Gastroesophageal sphincter (tissue), 4 donors: ENCODE results near the gene NR2E1. TPM values are rescaled to one million over a fixed set of nuclear protein-coding genes. Genes with fewer than 3 reads are reported as not detected.

ENCODE experiments used
- ATAC-seq: fragments of 150-250 bp; one replicate; pipeline ENCODE4 v1.9.1; 2016; ENCODE audit warnings: mild to moderate bottlenecking, moderate library complexity
- H3K27ac ChIP-seq, 4 donors: fragments of 200-600 bp; sonication (generic) in 3 of 4; 1 replicate in 3 of 4; 2 replicates in 1 of 4; pipeline ENCODE4 v1.5.1; 2016 to 2019
- H3K27me3 ChIP-seq: fragments of 200-600 bp; sonication (generic); one replicate; pipeline ENCODE4 v1.5.1; 2019
- H3K36me3 ChIP-seq, 2 donors: fragments of 200-600 bp; sonication (generic); one replicate each; pipeline ENCODE4 v1.5.1; 2019; ENCODE audit warnings: control low read depth in 1 of 2
- H3K4me1 ChIP-seq, 3 donors: fragments of 200-600 bp; sonication (generic); 1 replicate in 2 of 3; 2 replicates in 1 of 3; pipeline ENCODE4 v1.5.1; 2016 to 2019; ENCODE audit warnings: control low read depth in 2 of 3
- H3K4me3 ChIP-seq, 2 donors: fragments of 200-600 bp; sonication (generic); one replicate each; pipeline ENCODE4 v1.5.1; 2019; ENCODE audit warnings: mild to moderate bottlenecking in 1 of 2, moderate library complexity in 1 of 2
- H3K9me3 ChIP-seq, 3 donors: fragments of 200-600 bp; sonication (generic); one replicate each; pipeline ENCODE4 v1.5.1; 2017 to 2019; ENCODE audit warnings: control low read depth in 2 of 3
- CTCF ChIP-seq, 4 experiments: fragments of 200-600 bp in 2 of 4; fragments of 450-650 bp in 2 of 4; sonication (generic) in 1 of 4; IDR thresholded peaks; one replicate each; pipeline ENCODE4 v1.5.1; 2017 to 2019; ENCODE audit warnings: antibody characterized with exemption in 4 of 4, mild to moderate bottlenecking in 2 of 4, moderate library complexity in 2 of 4
- EP300 ChIP-seq: sonication (generic); formaldehyde crosslinking; IDR thresholded peaks from one replicate; pipeline ENCODE4 v1.6.1; 2017; ENCODE audit warnings: antibody characterized with exemption, mild to moderate bottlenecking
- POLR2A ChIP-seq, 2 donors: fragments of 450-650 bp; IDR thresholded peaks; one replicate each; pipeline ENCODE4 v1.6.1; 2017; ENCODE audit warnings: antibody characterized with exemption in 2 of 2, mild to moderate bottlenecking in 2 of 2, moderate library complexity in 1 of 2
- POLR2AphosphoS5 ChIP-seq: sonication (generic); formaldehyde crosslinking; IDR thresholded peaks from one replicate; pipeline ENCODE4 v1.6.1; 2017; ENCODE audit warnings: antibody characterized with exemption
- whole genome bisulfite sequencing, 2 donors: methylation state at CpG; one replicate each; pipeline ENCODE4 v1.1.5; 2018; ENCODE audit warnings: low coverage in 1 of 2; 5-methylcytosine and 5-hydroxymethylcytosine counted together
- total RNA-seq, 4 donors: library from RNA; depleted of rRNA; stranded (reverse); fragments of >200 nt; gene quantifications; one replicate each; pipeline ENCODE4 v1.1.0, GENCODE V29; 2016

NR2E1 gene
- total RNA-seq, 4 donors from 2014 or later: not detected

- no peak for TF ChIP-seq POLR2AphosphoS5
- H3K9me3 ChIP-seq: no peaks in the 10 kb centered on the region
- peaks cover 0 to 23% of the 10 kb centered on the region in 2 donors for H3K36me3 ChIP-seq
- peaks cover 0 to 6% (median 0%) of the 10 kb centered on the region in 3 donors for H3K4me1 ChIP-seq
- 42 to 46% methylated on average over 2 of the region's 2 CpGs for WGBS, 2 donors
- H3K27me3 ChIP-seq: no peaks in the 10 kb centered on the region
- ATAC-seq: no peak
- no peak overlapping the region for H3K4me3 ChIP-seq
- no peak overlapping the region for H3K27ac ChIP-seq
Observed at GRCh38 chr6:108236791-108237190, 71.0 kb downstream of the NR2E1 start.

DNA sequence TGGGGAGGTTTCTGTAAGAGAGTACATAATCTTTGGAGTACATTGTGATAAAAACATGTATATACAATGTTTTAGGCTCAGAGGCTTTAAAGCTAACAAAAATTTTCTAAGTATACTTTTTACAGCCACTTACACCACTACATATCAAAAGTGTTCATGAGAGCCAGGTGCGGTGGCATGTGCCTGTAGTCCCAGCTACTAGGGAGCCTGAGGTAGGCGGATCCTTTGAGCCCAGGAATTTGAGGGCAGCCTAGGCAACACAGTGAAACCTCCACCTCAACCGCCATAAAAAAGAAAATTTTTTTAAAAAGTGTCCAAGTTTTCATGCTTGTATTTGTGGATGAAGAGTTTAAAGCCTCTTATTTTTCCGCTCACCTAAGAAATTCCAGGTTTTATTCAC lies 72.5 kb downstream of the NR2E1 start:
- TF ChIP-seq POLR2AphosphoS5 (no peak), EP300 (no peak), POLR2A (IDR thresholded peaks at IDR 0.05) (no peak), CTCF (IDR thresholded peaks at IDR 0.05) (no peak)
- no peaks in the 10 kb centered on the region for H3K9me3 ChIP-seq
- H3K36me3 ChIP-seq: peaks cover 0 to 28% of the 10 kb centered on the region in 2 donors
- H3K4me3 ChIP-seq: no peak overlapping the region
- H3K27ac ChIP-seq: no peak overlapping the region
- no peaks in the 10 kb centered on the region for H3K27me3 ChIP-seq
- H3K4me1 ChIP-seq: no peaks in the 10 kb centered on the region
- WGBS, 2 donors: 96 to 100% methylated on average over 4 of the region's 4 CpGs
- no peak for ATAC-seq

Other genes with a start within 250 kb of the NR2E1 start
- gene SEC63, start 207.8 kb upstream of the NR2E1 start, total RNA-seq: 10 to 100 TPM; 28.1 to 42.6 (median 32.9) TPM
- gene OSTM1, start 91.3 kb upstream of the NR2E1 start, total RNA-seq: 10 to 100 TPM; 44.6 to 78.1 (median 55.5) TPM
- 100 to 1,000 TPM; 141 to 183 (median 160) TPM for gene SNX3, start 95.0 kb downstream of the NR2E1 start, total RNA-seq
- 1 to 10 TPM; 1.6 to 7.6 (median 5.7) TPM for gene AFG1L, start 129.0 kb downstream of the NR2E1 start, total RNA-seq